Measurements from ENCODE around the gene PRKAG2. TPM values are rescaled to one million over a fixed set of nuclear protein-coding genes. Genes with fewer than 3 reads are reported as not detected.
A peak's percentile ranks its signal among the peaks of the same experiment; 100 is the strongest.
"Not testable (repeated sequence)": the region's sequence is repeated elsewhere in the genome, so short reads cannot be mapped to it uniquely, and the experiment has no call there.

Gene PRKAG2
- total RNA-seq, 4 donors from 2014 or later: 25.1 to 57.8 (median 46.7) TPM

- Histone ChIP-seq H3K27ac (no peak overlapping the region), H3K9me3 (no peaks in the 10 kb centered on the region), H3K36me3 (no peaks in the 10 kb centered on the region), H3K27me3 (no peaks in the 10 kb centered on the region), H3K4me3 (no peak overlapping the region), H3K4me1 (peaks cover 0 to 20% (median 8%) of the 10 kb centered on the region in 4 donors)
- intact Hi-C loops (cut with DNase I; ENCODE audit: low total_unique reads): no loop called here
- in situ Hi-C loops (cut with MboI; ENCODE audit: low pct_ligation_motif_present in 1 of 4, low pct_unique_long_range_greater_than_20kb in 1 of 4, low sequenced_read_pairs in 3 of 4): loop anchor here in 2 of 4 donors (25.0 kb wide), 2 partner anchors 111 to 286 kb away; no protein-coding TSS in a partner anchor
- TF ChIP-seq EP300 (IDR thresholded peaks at IDR 0.05; ENCODE audit: low read depth) (no peak), POLR2AphosphoS5 (IDR thresholded peaks at IDR 0.05) (no peak), POLR2A (IDR thresholded peaks at IDR 0.05) (no peak), CTCF (IDR thresholded peaks at IDR 0.05) (no peak)
- DNase-seq: no peak
- 94 to 100% methylated on average over 1 to 15 of the region's 15 CpGs for WGBS, 2 donors (ENCODE audit: low coverage in 1 of 2)
Measured at GRCh38 chr7:151748733-151749132, 128.2 kb downstream of the PRKAG2 start.

GRCh38 chr7:151748021-151748420 is 128.9 kb downstream of the PRKAG2 start:
- in situ Hi-C loops (cut with MboI; ENCODE audit: low pct_ligation_motif_present in 1 of 4, low pct_unique_long_range_greater_than_20kb in 1 of 4, low sequenced_read_pairs in 3 of 4): loop anchor here in 2 of 4 donors (25.0 kb wide), 2 partner anchors 111 to 286 kb away; no protein-coding TSS in a partner anchor
- H3K27ac ChIP-seq; H3K9me3 ChIP-seq; DNase-seq; H3K4me3 ChIP-seq; H3K27me3 ChIP-seq; H3K36me3 ChIP-seq; intact Hi-C loops (cut with DNase I; ENCODE audit: low total_unique reads): not testable (repeated sequence)
- peaks cover 0 to 25% (median 10%) of the 10 kb centered on the region in 4 donors for H3K4me1 ChIP-seq
- WGBS, 2 donors (ENCODE audit: low coverage in 1 of 2): 81 to 91% methylated on average over 5 of the region's 5 CpGs

DNA sequence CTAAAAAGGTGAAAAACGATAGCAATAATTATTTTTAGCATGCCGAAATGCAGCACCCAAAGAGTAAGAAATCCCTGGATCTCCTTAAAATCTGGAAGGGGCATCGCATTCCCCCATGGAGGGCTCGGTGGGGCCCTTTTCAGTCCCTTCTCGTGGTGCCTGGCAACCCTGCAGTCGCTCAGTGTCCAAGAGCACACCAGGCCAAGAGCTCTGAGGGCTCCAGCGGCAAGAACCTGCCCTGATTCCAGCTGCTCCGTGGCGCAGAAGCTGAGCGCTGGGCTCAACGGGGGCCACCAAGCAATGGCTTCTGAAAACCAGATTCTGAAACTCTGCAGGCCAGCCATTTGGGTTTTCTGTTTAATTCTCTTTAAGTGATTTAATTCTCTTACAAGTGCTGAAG is 131.2 kb downstream of the PRKAG2 start:
- peak overlapping the region; percentile 38 to 53 (median 46) for H3K27ac ChIP-seq
- H3K4me3 ChIP-seq: no peak overlapping the region
- in situ Hi-C loops (cut with MboI; ENCODE audit: low pct_ligation_motif_present in 1 of 4, low pct_unique_long_range_greater_than_20kb in 1 of 4, low sequenced_read_pairs in 3 of 4) (loop anchor here in 2 of 4 donors (25.0 kb wide), 2 partner anchors 108 to 283 kb away; no protein-coding TSS in a partner anchor), intact Hi-C loops (cut with DNase I; ENCODE audit: low total_unique reads) (no loop called here)
- H3K27me3 ChIP-seq: no peaks in the 10 kb centered on the region
- DNase-seq: no peak
- WGBS, 2 donors (ENCODE audit: low coverage in 1 of 2): 82% methylated on average over 11 of the region's 11 CpGs; no CpG with 5 or more reads in 1 of the 2 donors
- H3K4me1 ChIP-seq: peaks cover 0 to 25% (median 10%) of the 10 kb centered on the region in 4 donors
- no peaks in the 10 kb centered on the region for H3K36me3 ChIP-seq
- no peak for TF ChIP-seq POLR2AphosphoS5 (IDR thresholded peaks at IDR 0.05)
- TF ChIP-seq CTCF (IDR thresholded peaks at IDR 0.05): no peak
- TF ChIP-seq POLR2A (IDR thresholded peaks at IDR 0.05): no peak
- TF ChIP-seq EP300 (IDR thresholded peaks at IDR 0.05; ENCODE audit: low read depth): no peak
- no peaks in the 10 kb centered on the region for H3K9me3 ChIP-seq

- H3K27ac ChIP-seq: peak overlapping the region; percentile 38 to 53 (median 46)
- in situ Hi-C loops (cut with MboI; ENCODE audit: low pct_ligation_motif_present in 1 of 4, low pct_unique_long_range_greater_than_20kb in 1 of 4, low sequenced_read_pairs in 3 of 4) (loop anchor here in 2 of 4 donors (25.0 kb wide), 2 partner anchors 108 to 283 kb away; no protein-coding TSS in a partner anchor), intact Hi-C loops (cut with DNase I; ENCODE audit: low total_unique reads) (no loop called here)
- TF ChIP-seq CTCF (IDR thresholded peaks at IDR 0.05) (peak; percentile 15 to 78 (median 36)), POLR2A (IDR thresholded peaks at IDR 0.05) (no peak), POLR2AphosphoS5 (IDR thresholded peaks at IDR 0.05) (peak in 2 of 3 donors; percentile 32 to 54)
- no peaks in the 10 kb centered on the region for H3K36me3 ChIP-seq
- no peaks in the 10 kb centered on the region for H3K27me3 ChIP-seq
- H3K9me3 ChIP-seq: no peaks in the 10 kb centered on the region
- 70 to 71% methylated on average over 2 to 33 of the region's 33 CpGs for WGBS, 2 donors (ENCODE audit: low coverage in 1 of 2)
- peak; percentile 86 for DNase-seq
- H3K4me3 ChIP-seq: no peak overlapping the region
- H3K4me1 ChIP-seq: peaks cover 0 to 25% (median 10%) of the 10 kb centered on the region in 4 donors
Measured at GRCh38 chr7:151744656-151745638, 132.0 kb downstream of the PRKAG2 start.

Measured in transverse colon (tissue), 4 donors.